HL-60/S4 (cell line): ENCODE results near the gene FOXB1.

Source experiments
- in situ Hi-C: fragments of 300-500 bp; cut with MboI; formaldehyde crosslinking; loops from 2 replicates; pipeline ENCODE4 v1.14.3; 2022; ENCODE audit warnings: low sequenced_read_pairs

FOXB1 gene

GRCh38 chr15:60017538-60018520 is 13.7 kb downstream of the FOXB1 start:
- in situ Hi-C loops: no loop called here

- in situ Hi-C loops: no loop called here
These were observed 16.6 kb downstream of the FOXB1 start for GRCh38 chr15:60020736-60021135.

- in situ Hi-C loops: no loop called here
These were observed 17.7 kb downstream of the FOXB1 start for GRCh38 chr15:60021589-60022378.

GRCh38 chr15:60022379-60022741 is 18.2 kb downstream of the FOXB1 start:
- in situ Hi-C loops: no loop called here

GRCh38 chr15:60026555-60026954 is 22.4 kb downstream of the FOXB1 start:
- in situ Hi-C loops: no loop called here

GRCh38 chr15:60035344-60035743 is 31.2 kb downstream of the FOXB1 start:
- in situ Hi-C loops: no loop called here

GRCh38 chr15:60039316-60039715 is 35.2 kb downstream of the FOXB1 start:
- in situ Hi-C loops: no loop called here

- in situ Hi-C loops: no loop called here
These were observed 39.8 kb downstream of the FOXB1 start for GRCh38 chr15:60043744-60044435.

- in situ Hi-C loops: no loop called here
These were observed 40.6 kb downstream of the FOXB1 start for GRCh38 chr15:60044636-60045270.

- in situ Hi-C loops: no loop called here
These were observed 43.6 kb downstream of the FOXB1 start for GRCh38 chr15:60047701-60048100.

GRCh38 chr15:60049948-60050347 is 45.8 kb downstream of the FOXB1 start:
- in situ Hi-C loops: no loop called here

- in situ Hi-C loops: no loop called here
These were observed 48.7 kb downstream of the FOXB1 start for GRCh38 chr15:60052796-60053195.

- in situ Hi-C loops: no loop called here
These were observed 50.4 kb downstream of the FOXB1 start for GRCh38 chr15:60054472-60054871.
